ENCODE results near the gene JPH4. TPM values are rescaled to one million over a fixed set of nuclear protein-coding genes. Genes with fewer than 3 reads are reported as not detected.

The JPH4 gene
- total and polyA plus RNA-seq, 2 donors (not counting 1 experiment from before 2014, with no cell fraction given): not detected

- no peaks in the 10 kb centered on the region for H3K4me1 ChIP-seq (ENCODE audit: control insufficient read depth, extremely low read depth, insufficient read depth, low read length)
- DNase-seq (ENCODE audit: low read depth in 2 of 2): no peak
- H3K27ac ChIP-seq (ENCODE audit: insufficient read depth, low read length): no peak overlapping the region
- H2AFZ ChIP-seq (ENCODE audit: low read length): no peak overlapping the region
- H3K9me3 ChIP-seq (ENCODE audit: control insufficient read depth, insufficient read depth, low read depth, low read length): no peaks in the 10 kb centered on the region
- TF ChIP-seq, protein P1, sequence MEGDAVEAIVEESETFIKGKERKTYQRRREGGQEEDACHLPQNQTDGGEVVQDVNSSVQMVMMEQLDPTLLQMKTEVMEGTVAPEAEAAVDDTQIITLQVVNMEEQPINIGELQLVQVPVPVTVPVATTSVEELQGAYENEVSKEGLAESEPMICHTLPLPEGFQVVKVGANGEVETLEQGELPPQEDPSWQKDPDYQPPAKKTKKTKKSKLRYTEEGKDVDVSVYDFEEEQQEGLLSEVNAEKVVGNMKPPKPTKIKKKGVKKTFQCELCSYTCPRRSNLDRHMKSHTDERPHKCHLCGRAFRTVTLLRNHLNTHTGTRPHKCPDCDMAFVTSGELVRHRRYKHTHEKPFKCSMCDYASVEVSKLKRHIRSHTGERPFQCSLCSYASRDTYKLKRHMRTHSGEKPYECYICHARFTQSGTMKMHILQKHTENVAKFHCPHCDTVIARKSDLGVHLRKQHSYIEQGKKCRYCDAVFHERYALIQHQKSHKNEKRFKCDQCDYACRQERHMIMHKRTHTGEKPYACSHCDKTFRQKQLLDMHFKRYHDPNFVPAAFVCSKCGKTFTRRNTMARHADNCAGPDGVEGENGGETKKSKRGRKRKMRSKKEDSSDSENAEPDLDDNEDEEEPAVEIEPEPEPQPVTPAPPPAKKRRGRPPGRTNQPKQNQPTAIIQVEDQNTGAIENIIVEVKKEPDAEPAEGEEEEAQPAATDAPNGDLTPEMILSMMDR (conservative IDR thresholded peaks at IDR 0.05 in 1 of 2, IDR thresholded peaks at IDR 0.05 in 1 of 2; ENCODE audit: low read depth in 1 of 2, low read length in 2 of 2): no peak
- no peak for TF ChIP-seq EZH2 (IDR thresholded peaks at IDR 0.05; ENCODE audit: low read length, missing control alignments)
- no peaks in the 10 kb centered on the region for H4K20me1 ChIP-seq (ENCODE audit: control insufficient read depth, extremely low read depth, insufficient read depth, low read length)
- peaks cover 26% of the 10 kb centered on the region for H3K27me3 ChIP-seq (ENCODE audit: control insufficient read depth, insufficient read depth, low read length)
- no peak overlapping the region for H3K4me2 ChIP-seq (ENCODE audit: extremely low read depth, insufficient read depth, low read length)
- no peaks in the 10 kb centered on the region for H3K79me2 ChIP-seq (ENCODE audit: control insufficient read depth, insufficient read depth, low read length)
- H3K36me3 ChIP-seq (ENCODE audit: control insufficient read depth, insufficient read depth, low read length): no peaks in the 10 kb centered on the region
- no peak overlapping the region for H3K9ac ChIP-seq (ENCODE audit: insufficient read depth, low read length)
- H3K4me3 ChIP-seq (replicated peaks in 1 of 4; ENCODE audit: control extremely low read depth in 1 of 4, insufficient read depth in 1 of 4, low read depth in 3 of 4, low read length in 4 of 4): no peak overlapping the region
Observed at GRCh38 chr14:23580152-23580926, 1.7 kb upstream of the JPH4 start.

GRCh38 chr14:23579739-23580138 is 1.1 kb upstream of the JPH4 start:
- H3K4me3 ChIP-seq (replicated peaks in 1 of 4; ENCODE audit: control extremely low read depth in 1 of 4, insufficient read depth in 1 of 4, low read depth in 3 of 4, low read length in 4 of 4): no peak overlapping the region
- TF ChIP-seq, protein P1 (conservative IDR thresholded peaks at IDR 0.05 in 1 of 2, IDR thresholded peaks at IDR 0.05 in 1 of 2; ENCODE audit: low read depth in 1 of 2, low read length in 2 of 2): no peak
- TF ChIP-seq EZH2 (IDR thresholded peaks at IDR 0.05; ENCODE audit: low read length, missing control alignments): no peak
- no peaks in the 10 kb centered on the region for H4K20me1 ChIP-seq (ENCODE audit: control insufficient read depth, extremely low read depth, insufficient read depth, low read length)
- no peak overlapping the region for H2AFZ ChIP-seq (ENCODE audit: low read length)
- no peaks in the 10 kb centered on the region for H3K79me2 ChIP-seq (ENCODE audit: control insufficient read depth, insufficient read depth, low read length)
- no peak overlapping the region for H3K4me2 ChIP-seq (ENCODE audit: extremely low read depth, insufficient read depth, low read length)
- no peaks in the 10 kb centered on the region for H3K9me3 ChIP-seq (ENCODE audit: control insufficient read depth, insufficient read depth, low read depth, low read length)
- DNase-seq (ENCODE audit: low read depth in 2 of 2): no peak
- no peaks in the 10 kb centered on the region for H3K4me1 ChIP-seq (ENCODE audit: control insufficient read depth, extremely low read depth, insufficient read depth, low read length)
- peaks cover 31% of the 10 kb centered on the region for H3K27me3 ChIP-seq (ENCODE audit: control insufficient read depth, insufficient read depth, low read length)
- no peak overlapping the region for H3K27ac ChIP-seq (ENCODE audit: insufficient read depth, low read length)
- no peak overlapping the region for H3K9ac ChIP-seq (ENCODE audit: insufficient read depth, low read length)
- no peaks in the 10 kb centered on the region for H3K36me3 ChIP-seq (ENCODE audit: control insufficient read depth, insufficient read depth, low read length)

DNA sequence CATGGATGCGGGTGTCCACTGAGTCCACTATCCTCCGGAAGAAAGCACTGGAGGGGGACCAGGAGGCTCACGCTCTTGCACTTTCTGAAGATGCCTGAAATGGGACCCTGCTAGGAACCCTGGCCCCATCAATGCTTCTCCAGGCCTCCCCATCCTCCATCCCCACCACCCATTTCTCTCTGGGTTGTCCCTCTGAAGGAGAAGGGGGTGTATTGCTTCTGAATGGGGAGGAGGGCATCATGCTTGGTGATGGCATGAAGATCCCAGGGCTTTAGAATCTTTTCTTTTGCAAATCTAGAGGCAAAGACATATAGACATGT is 681 bp upstream of the JPH4 start:
- no peak for DNase-seq (ENCODE audit: low read depth in 2 of 2)
- H3K4me3 ChIP-seq (replicated peaks in 1 of 4; ENCODE audit: control extremely low read depth in 1 of 4, insufficient read depth in 1 of 4, low read depth in 3 of 4, low read length in 4 of 4): no peak overlapping the region
- TF ChIP-seq EZH2 (IDR thresholded peaks at IDR 0.05; ENCODE audit: low read length, missing control alignments): no peak
- TF ChIP-seq, protein P1 (conservative IDR thresholded peaks at IDR 0.05 in 1 of 2, IDR thresholded peaks at IDR 0.05 in 1 of 2; ENCODE audit: low read depth in 1 of 2, low read length in 2 of 2): no peak
- H3K4me1 ChIP-seq (ENCODE audit: control insufficient read depth, extremely low read depth, insufficient read depth, low read length): no peaks in the 10 kb centered on the region
- H3K9me3 ChIP-seq (ENCODE audit: control insufficient read depth, insufficient read depth, low read depth, low read length): no peaks in the 10 kb centered on the region
- peaks cover 31% of the 10 kb centered on the region for H3K27me3 ChIP-seq (ENCODE audit: control insufficient read depth, insufficient read depth, low read length)
- H3K36me3 ChIP-seq (ENCODE audit: control insufficient read depth, insufficient read depth, low read length): no peaks in the 10 kb centered on the region
- no peaks in the 10 kb centered on the region for H4K20me1 ChIP-seq (ENCODE audit: control insufficient read depth, extremely low read depth, insufficient read depth, low read length)
- no peaks in the 10 kb centered on the region for H3K79me2 ChIP-seq (ENCODE audit: control insufficient read depth, insufficient read depth, low read length)
- H3K27ac ChIP-seq (ENCODE audit: insufficient read depth, low read length): no peak overlapping the region
- H3K9ac ChIP-seq (ENCODE audit: insufficient read depth, low read length): no peak overlapping the region
- H3K4me2 ChIP-seq (ENCODE audit: extremely low read depth, insufficient read depth, low read length): no peak overlapping the region
- H2AFZ ChIP-seq (ENCODE audit: low read length): no peak overlapping the region
